Adrenal gland (tissue), 5 donors: ENCODE data around the gene MTERF2.

Experiments
- POLR2A ChIP-seq, 2 donors: fragments of 450-650 bp; IDR thresholded peaks; one replicate each; pipeline ENCODE4 v1.6.1; 2017; ENCODE audit warnings: antibody characterized with exemption in 2 of 2, mild to moderate bottlenecking in 2 of 2, moderate library complexity in 1 of 2
- TF ChIP-seq, protein P1 (sequence below), 6 experiments: fragments of 450-650 bp in 4 of 6; fragments of 200-600 bp in 2 of 6; sonication (generic) in 1 of 6; IDR thresholded peaks; 1 replicate in 5 of 6; 2 replicates in 1 of 6; pipeline versions ENCODE4 v1.5.1 to v1.8.0; 2016 to 2021; ENCODE audit warnings: antibody characterized with exemption in 6 of 6, mild to moderate bottlenecking in 2 of 6, moderate library complexity in 1 of 6
- donor health status: DM: no; HTN: no; CAD: no.

DNA sequence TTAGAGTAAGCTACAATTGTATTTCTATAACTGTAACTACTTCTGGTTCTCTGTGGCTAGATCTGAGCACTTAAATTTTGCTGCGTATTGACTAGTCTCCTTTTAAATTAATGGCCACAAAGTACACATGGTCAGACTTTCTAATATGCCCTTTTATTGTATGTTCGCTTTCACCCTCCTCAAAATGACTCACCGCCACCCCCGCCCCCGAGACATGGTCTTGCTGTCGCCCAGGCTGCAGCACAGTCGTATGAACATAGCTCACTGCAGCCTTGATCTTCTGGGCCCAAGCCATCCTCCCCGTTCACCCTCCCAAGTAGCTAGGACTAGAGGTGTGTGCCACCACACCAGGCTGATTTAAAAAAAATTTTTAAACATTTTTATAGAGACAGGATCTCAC is 11.8 kb downstream of the MTERF2 start:
- TF ChIP-seq, protein P1, sequence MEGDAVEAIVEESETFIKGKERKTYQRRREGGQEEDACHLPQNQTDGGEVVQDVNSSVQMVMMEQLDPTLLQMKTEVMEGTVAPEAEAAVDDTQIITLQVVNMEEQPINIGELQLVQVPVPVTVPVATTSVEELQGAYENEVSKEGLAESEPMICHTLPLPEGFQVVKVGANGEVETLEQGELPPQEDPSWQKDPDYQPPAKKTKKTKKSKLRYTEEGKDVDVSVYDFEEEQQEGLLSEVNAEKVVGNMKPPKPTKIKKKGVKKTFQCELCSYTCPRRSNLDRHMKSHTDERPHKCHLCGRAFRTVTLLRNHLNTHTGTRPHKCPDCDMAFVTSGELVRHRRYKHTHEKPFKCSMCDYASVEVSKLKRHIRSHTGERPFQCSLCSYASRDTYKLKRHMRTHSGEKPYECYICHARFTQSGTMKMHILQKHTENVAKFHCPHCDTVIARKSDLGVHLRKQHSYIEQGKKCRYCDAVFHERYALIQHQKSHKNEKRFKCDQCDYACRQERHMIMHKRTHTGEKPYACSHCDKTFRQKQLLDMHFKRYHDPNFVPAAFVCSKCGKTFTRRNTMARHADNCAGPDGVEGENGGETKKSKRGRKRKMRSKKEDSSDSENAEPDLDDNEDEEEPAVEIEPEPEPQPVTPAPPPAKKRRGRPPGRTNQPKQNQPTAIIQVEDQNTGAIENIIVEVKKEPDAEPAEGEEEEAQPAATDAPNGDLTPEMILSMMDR (IDR thresholded peaks at IDR 0.05): no peak
- no peak for TF ChIP-seq POLR2A (IDR thresholded peaks at IDR 0.05)
